Measurements from ENCODE around the gene EWSR1.

Gene EWSR1

GRCh38 chr22:29300807-29301601 is 32.9 kb downstream of the EWSR1 start:
- no peak for TF ChIP-seq CTCF (conservative IDR thresholded peaks at IDR 0.05; ENCODE audit: low read depth, low read length)
- Histone ChIP-seq H4K20me1 (ENCODE audit: insufficient read depth) (no peaks in the 10 kb centered on the region), H3K79me2 (ENCODE audit: insufficient read depth, low read depth) (no peaks in the 10 kb centered on the region; the same call in 1 of the 2 replicates), H3K36me3 (ENCODE audit: insufficient read depth) (peaks cover 16% of the 10 kb centered on the region; the same call in 1 of the 2 replicates), H3K27me3 (ENCODE audit: insufficient read depth, low read depth) (no peaks in the 10 kb centered on the region), H3K4me3 (IDR thresholded peaks at IDR 0.05; ENCODE audit: insufficient read depth, low read depth, low read length) (no peak overlapping the region), H3K4me2 (no peak overlapping the region), H3K9ac (no peak overlapping the region), H3K27ac (no peak overlapping the region), H3K4me1 (ENCODE audit: low read depth, poor library complexity, severe bottlenecking) (no peaks in the 10 kb centered on the region), H2AFZ (ENCODE audit: low read depth) (no peak overlapping the region)

DNA sequence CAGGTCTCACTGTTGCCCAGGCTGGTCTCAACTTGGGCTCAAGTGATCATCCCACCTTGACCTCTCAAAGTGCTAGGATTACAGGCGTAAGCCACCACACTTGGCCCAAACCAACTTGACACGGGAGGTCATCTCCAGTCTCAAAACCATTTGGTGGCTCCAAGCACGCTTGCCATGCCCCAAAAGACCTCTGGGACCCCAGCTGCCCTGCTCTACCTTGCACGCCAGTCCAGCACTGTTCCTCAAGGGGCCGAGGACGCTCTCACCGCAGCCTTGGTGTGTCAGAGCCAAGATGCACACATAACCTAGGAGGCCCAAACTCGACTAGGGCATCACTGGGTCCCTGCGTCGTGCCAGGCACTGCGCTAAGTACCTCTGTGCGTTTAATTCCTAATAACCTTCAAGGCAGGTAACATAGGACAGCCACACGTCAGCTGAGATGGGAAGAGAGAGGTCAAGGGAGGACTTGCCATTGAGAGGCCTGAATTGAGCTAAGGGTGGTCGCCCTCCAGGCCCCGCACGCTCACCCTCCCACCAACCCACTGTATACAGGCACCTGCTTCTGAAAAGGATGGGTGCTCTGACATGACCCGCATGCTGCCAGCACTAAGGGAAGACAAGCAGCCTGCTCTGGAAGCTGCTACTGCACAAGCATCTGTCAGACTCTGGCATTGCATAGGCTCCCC is 33.8 kb downstream of the EWSR1 start:
- H2AFZ ChIP-seq (ENCODE audit: low read depth): no peak overlapping the region
- peaks cover 9% of the 10 kb centered on the region; the same call in 1 of the 2 replicates for H3K36me3 ChIP-seq (ENCODE audit: insufficient read depth)
- H4K20me1 ChIP-seq (ENCODE audit: insufficient read depth): no peaks in the 10 kb centered on the region
- H3K79me2 ChIP-seq (ENCODE audit: insufficient read depth, low read depth): no peaks in the 10 kb centered on the region
- no peak for TF ChIP-seq CTCF (conservative IDR thresholded peaks at IDR 0.05; ENCODE audit: low read depth, low read length)
- H3K4me1 ChIP-seq (ENCODE audit: low read depth, poor library complexity, severe bottlenecking): no peaks in the 10 kb centered on the region
- H3K9ac ChIP-seq: no peak overlapping the region
- no peak overlapping the region for H3K27ac ChIP-seq
- no peak overlapping the region for H3K4me3 ChIP-seq (IDR thresholded peaks at IDR 0.05; ENCODE audit: insufficient read depth, low read depth, low read length)
- H3K4me2 ChIP-seq: no peak overlapping the region
- no peaks in the 10 kb centered on the region for H3K27me3 ChIP-seq (ENCODE audit: insufficient read depth, low read depth)

DNA sequence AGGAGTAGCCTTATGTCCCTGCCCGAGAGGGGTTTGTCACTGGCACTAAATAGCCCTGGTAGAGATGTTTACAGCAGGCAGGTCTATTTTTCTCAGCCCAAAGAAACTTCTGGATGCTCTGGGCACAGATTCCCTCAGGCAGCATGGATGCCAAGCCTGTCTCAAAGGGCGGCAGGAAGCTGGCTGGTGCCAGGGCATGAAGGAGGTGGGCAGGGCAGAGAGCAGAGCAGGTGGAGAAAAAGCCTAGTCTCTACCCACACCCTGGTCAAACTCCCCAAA is 34.3 kb downstream of the EWSR1 start:
- Histone ChIP-seq H3K36me3 (ENCODE audit: insufficient read depth) (peaks cover 9% of the 10 kb centered on the region; the same call in 1 of the 2 replicates), H3K27ac (no peak overlapping the region), H3K4me1 (ENCODE audit: low read depth, poor library complexity, severe bottlenecking) (no peaks in the 10 kb centered on the region), H3K4me2 (no peak overlapping the region), H3K79me2 (ENCODE audit: insufficient read depth, low read depth) (no peaks in the 10 kb centered on the region), H3K9ac (no peak overlapping the region), H3K27me3 (ENCODE audit: insufficient read depth, low read depth) (no peaks in the 10 kb centered on the region), H4K20me1 (ENCODE audit: insufficient read depth) (no peaks in the 10 kb centered on the region), H3K4me3 (IDR thresholded peaks at IDR 0.05; ENCODE audit: insufficient read depth, low read depth, low read length) (no peak overlapping the region), H2AFZ (ENCODE audit: low read depth) (no peak overlapping the region)
- TF ChIP-seq CTCF (conservative IDR thresholded peaks at IDR 0.05; ENCODE audit: low read depth, low read length): no peak

- no peak for TF ChIP-seq CTCF (conservative IDR thresholded peaks at IDR 0.05; ENCODE audit: low read depth, low read length)
- Histone ChIP-seq H3K79me2 (ENCODE audit: insufficient read depth, low read depth) (no peaks in the 10 kb centered on the region), H3K4me2 (no peak overlapping the region), H3K4me1 (ENCODE audit: low read depth, poor library complexity, severe bottlenecking) (no peaks in the 10 kb centered on the region), H2AFZ (ENCODE audit: low read depth) (no peak overlapping the region), H3K36me3 (ENCODE audit: insufficient read depth) (peaks cover 9% of the 10 kb centered on the region; the same call in 1 of the 2 replicates), H3K27ac (no peak overlapping the region), H3K4me3 (IDR thresholded peaks at IDR 0.05; ENCODE audit: insufficient read depth, low read depth, low read length) (no peak overlapping the region), H4K20me1 (ENCODE audit: insufficient read depth) (no peaks in the 10 kb centered on the region), H3K9ac (no peak overlapping the region), H3K27me3 (ENCODE audit: insufficient read depth, low read depth) (no peaks in the 10 kb centered on the region)
These were observed 34.8 kb downstream of the EWSR1 start for GRCh38 chr22:29302681-29303465.

Measured in KMS-11 (cell line).